ENCODE results near the gene NOS1AP. TPM values are rescaled to one million over a fixed set of nuclear protein-coding genes. Genes with fewer than 3 reads are reported as not detected.

Gene NOS1AP
- total and polyA plus RNA-seq, 2 donors from 2014 or later, result 0.47 to 10.7 TPM

- DNase-seq, result peak in 1 of 5 donors; percentile 25
- H3K9ac ChIP-seq (ENCODE audit: low read length in 3 of 3), result no peak overlapping the region
- no peaks in the 10 kb centered on the region for H3K36me3 ChIP-seq (ENCODE audit: control insufficient read depth in 2 of 3, insufficient read depth in 3 of 3, low read length in 3 of 3)
- no peak overlapping the region for H3K27ac ChIP-seq (ENCODE audit: low read depth in 2 of 2, low read length in 2 of 2)
- no peaks in the 10 kb centered on the region for H3K27me3 ChIP-seq (ENCODE audit: control insufficient read depth, insufficient read depth, low read length)
- no peaks in the 10 kb centered on the region for H3K9me3 ChIP-seq (ENCODE audit: control insufficient read depth in 2 of 3, insufficient read depth in 1 of 3, low read length in 3 of 3)
- no peak for TF ChIP-seq CTCF (IDR thresholded peaks at IDR 0.05; ENCODE audit: borderline replicate concordance, extremely low read depth, insufficient read depth)
- no peak overlapping the region for H3K4me3 ChIP-seq (ENCODE audit: low read length in 3 of 3)
- peaks cover 0 to 5% (median 4%) of the 10 kb centered on the region in 3 donors for H3K4me1 ChIP-seq (ENCODE audit: control insufficient read depth in 2 of 3, insufficient read depth in 2 of 3, low read depth in 1 of 3, low read length in 3 of 3)
- no peak for FAIRE-seq
- intact Hi-C loops (cut with DNase I), result no loop called here
Observed at GRCh38 chr1:162091681-162092524, 22.4 kb downstream of the NOS1AP start.

GRCh38 chr1:162093095-162093494, 23.6 kb downstream of the NOS1AP start:
- Histone ChIP-seq H3K9ac (ENCODE audit: low read length in 3 of 3) (no peak overlapping the region), H3K27ac (ENCODE audit: low read depth in 2 of 2, low read length in 2 of 2) (no peak overlapping the region), H3K27me3 (ENCODE audit: control insufficient read depth, insufficient read depth, low read length) (no peaks in the 10 kb centered on the region), H3K4me3 (ENCODE audit: low read length in 3 of 3) (no peak overlapping the region), H3K9me3 (ENCODE audit: control insufficient read depth in 2 of 3, insufficient read depth in 1 of 3, low read length in 3 of 3) (no peaks in the 10 kb centered on the region), H3K4me1 (ENCODE audit: control insufficient read depth in 2 of 3, insufficient read depth in 2 of 3, low read depth in 1 of 3, low read length in 3 of 3) (peaks cover 0 to 5% (median 4%) of the 10 kb centered on the region in 3 donors), H3K36me3 (ENCODE audit: control insufficient read depth in 2 of 3, insufficient read depth in 3 of 3, low read length in 3 of 3) (no peaks in the 10 kb centered on the region)
- FAIRE-seq, result no peak
- no peak for DNase-seq
- no peak for TF ChIP-seq CTCF (IDR thresholded peaks at IDR 0.05; ENCODE audit: borderline replicate concordance, extremely low read depth, insufficient read depth)
- intact Hi-C loops (cut with DNase I), result no loop called here

- TF ChIP-seq CTCF (IDR thresholded peaks at IDR 0.05; ENCODE audit: borderline replicate concordance, extremely low read depth, insufficient read depth), result no peak
- Histone ChIP-seq H3K27ac (ENCODE audit: low read depth in 2 of 2, low read length in 2 of 2) (no peak overlapping the region), H3K4me3 (ENCODE audit: low read length in 3 of 3) (no peak overlapping the region), H3K9ac (ENCODE audit: low read length in 3 of 3) (no peak overlapping the region), H3K36me3 (ENCODE audit: control insufficient read depth in 2 of 3, insufficient read depth in 3 of 3, low read length in 3 of 3) (no peaks in the 10 kb centered on the region), H3K27me3 (ENCODE audit: control insufficient read depth, insufficient read depth, low read length) (no peaks in the 10 kb centered on the region), H3K4me1 (ENCODE audit: control insufficient read depth in 2 of 3, insufficient read depth in 2 of 3, low read depth in 1 of 3, low read length in 3 of 3) (peaks cover 0 to 5% (median 4%) of the 10 kb centered on the region in 3 donors), H3K9me3 (ENCODE audit: control insufficient read depth in 2 of 3, insufficient read depth in 1 of 3, low read length in 3 of 3) (no peaks in the 10 kb centered on the region)
- FAIRE-seq (no peak), DNase-seq (peak in 1 of 5 donors; percentile 36)
- intact Hi-C loops (cut with DNase I), result no loop called here
Observed at GRCh38 chr1:162094271-162094670, 24.8 kb downstream of the NOS1AP start.
